NCI-H1436 treated with DMSO at 0.1 percent for 48 hours (cell line): ENCODE data around the gene LDHAL6B.

Experiments
- DNase-seq: peaks from one replicate; lab custom pipeline; 2025; lab: John Stamatoyannopoulos, UW

LDHAL6B gene

DNA sequence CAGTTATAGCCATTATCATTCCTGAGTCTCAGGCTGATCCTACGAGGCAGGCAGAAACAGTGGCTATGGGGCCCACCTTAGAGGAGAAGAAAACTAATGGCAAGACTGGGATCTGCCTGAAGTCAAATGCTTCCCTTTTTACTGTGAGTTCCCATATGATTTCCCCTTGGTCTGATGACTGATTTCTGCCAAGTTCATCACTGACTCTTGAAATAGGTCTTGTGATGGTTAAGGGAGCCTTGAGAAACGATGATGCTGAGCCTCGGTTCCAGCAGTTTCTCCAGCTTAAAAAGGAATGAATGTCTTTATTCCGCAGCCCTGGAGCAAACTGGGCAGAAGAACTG, 29.4 kb upstream of the LDHAL6B start:
- no peak for DNase-seq

DNA sequence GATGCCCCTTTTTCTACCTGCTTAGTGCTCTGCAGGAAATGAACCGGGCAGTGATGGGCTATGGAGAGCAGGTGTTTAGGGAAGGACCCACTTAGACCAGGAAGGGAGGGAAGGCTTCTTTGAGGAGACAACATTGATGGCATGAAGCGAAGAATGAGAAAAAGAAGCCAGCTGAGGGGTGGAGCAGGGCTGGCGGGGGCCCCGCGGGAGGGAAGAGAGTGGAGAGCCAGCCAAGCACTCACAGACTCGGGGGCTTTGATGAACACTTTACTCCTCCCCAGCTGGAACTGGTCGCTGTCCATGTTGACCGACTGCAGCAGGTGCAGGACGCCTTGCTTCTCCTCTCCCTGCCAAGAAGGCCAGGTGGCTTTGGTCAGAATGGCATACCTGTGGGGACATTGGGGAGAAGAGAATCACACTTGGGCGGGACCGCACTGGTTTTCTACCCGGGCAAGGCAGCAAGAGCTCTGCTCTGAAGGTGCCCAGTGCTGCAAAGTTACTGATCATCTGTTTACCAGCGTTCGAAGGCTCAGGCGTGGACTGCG, 28.4 kb upstream of the LDHAL6B start:
- no peak for DNase-seq

DNA sequence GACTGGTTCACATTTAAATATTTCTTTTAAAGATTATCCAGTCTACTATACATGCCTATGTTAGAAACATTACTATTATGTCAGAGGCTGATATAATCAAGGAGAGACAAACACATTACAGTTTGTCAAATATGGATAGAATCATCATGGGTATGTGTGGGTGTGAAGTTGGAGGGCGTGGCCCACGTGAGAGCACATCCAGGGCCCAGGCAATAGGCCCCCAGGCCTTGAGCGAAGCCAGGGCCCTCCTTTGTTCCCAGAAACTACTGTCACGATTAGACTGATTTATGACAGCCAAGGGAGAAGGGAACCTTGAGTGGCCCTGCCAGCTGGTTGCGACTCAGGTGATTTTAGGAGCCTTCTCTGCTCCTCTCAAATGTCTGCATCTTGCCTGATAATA, 26.9 kb upstream of the LDHAL6B start:
- DNase-seq: peak; percentile 31

DNA sequence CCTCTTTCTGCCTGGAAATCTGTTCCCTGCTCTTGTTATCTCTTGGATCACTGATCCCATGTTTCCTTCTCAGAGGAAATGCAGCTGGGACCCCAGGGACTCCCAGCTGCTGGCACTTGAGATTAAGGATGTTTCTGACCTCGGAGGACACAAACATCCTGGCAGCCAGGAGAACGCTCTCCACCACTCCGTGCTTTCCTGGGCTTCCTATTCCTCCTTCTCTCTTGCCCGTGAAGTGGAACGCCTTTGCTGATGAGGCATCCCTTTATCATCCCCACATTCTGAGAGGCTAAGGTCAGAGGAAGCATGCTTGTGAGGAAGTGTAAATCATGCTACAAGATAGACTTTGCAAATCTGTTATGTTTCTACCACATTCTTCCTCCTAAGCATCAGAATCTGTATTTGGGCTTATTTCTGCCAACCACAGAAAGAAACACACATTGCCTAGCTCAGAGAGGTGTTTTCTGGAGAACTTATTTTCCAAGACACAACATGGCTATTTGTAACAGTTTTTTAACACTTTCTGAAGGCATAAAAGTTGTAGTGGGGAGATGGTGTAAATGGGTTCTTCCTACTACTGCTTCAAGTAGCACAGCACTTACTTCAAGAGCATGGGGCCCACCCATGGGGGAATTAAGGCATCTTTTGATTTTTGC, 25.6 kb upstream of the LDHAL6B start:
- no peak for DNase-seq

DNA sequence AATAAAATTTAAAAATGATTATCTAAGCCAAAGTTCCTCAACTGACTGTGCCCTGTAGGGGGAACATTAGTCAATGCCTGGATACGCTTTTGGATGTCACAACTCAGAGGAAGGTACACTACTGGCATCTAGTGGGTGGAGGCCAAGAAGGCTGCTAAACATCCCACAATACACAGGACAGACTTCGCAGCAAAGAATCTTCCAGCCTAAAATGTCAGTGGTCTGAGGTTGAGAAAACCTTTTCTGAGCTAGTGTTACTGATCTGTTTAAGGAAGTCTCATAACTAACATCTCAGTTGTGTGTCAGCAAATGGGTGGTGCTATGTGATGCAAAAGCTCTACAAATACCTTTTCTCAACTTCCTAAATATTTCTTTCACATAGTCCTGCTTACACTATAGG, 20.9 kb upstream of the LDHAL6B start:
- no peak for DNase-seq

DNA sequence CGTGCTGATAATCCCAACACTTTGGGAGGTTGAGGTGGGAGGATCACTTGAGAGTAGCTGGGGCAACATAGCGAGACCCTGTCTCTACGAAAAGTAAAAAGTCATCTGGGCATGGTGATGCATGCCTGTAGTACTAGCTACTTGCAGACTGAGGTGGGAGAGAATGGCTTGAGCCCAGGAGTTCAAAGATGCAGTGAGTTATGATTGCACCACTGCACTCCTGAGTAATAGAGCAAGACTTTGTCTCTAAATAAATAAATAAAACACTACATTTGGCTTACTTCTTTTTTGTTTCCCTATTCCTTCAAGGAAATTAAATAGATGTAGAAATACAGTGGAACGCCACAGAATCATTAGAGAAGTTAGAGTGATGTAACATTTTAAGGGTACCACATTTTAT, 20.1 kb upstream of the LDHAL6B start:
- DNase-seq: no peak

DNA sequence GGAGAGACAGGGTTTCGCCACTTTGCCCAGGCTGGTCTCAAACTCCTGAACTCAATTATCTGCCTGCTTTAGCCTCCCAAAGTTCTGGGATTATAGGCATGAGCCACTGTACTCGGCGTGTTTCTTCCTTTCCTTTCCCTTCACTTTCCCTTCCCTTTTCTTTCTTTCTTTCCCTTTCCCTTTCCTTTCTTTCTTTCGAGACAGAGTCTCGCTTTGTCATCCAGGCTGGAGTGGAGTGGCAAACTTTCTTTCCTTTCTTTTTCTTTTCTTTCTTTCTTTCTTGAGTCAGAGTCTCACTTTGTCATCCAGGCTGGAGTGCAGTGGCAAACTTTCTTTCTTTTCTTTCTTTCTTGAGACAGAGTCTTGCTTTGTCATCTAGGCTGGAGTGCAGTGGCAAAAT, 17.4 kb upstream of the LDHAL6B start:
- no peak for DNase-seq

DNA sequence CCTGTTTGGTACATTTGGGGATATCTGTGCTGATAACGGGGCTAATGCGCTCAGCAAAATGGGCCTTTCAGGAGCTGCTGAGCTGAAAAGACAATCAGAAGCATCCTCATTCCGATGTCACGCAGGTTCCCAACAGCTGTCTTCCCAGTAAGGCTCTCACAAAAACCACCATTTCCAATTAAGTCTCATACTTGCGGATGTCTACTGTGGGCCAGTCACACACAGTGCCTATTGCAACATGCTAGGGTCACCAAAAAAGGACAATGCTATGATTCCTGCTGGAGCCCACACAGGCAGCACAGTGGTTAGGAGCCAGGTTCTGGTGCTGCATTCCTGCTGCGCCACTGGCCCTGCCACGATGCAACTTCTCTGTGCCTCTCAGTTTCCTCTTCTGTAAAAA, 16.4 kb upstream of the LDHAL6B start:
- DNase-seq: no peak

DNA sequence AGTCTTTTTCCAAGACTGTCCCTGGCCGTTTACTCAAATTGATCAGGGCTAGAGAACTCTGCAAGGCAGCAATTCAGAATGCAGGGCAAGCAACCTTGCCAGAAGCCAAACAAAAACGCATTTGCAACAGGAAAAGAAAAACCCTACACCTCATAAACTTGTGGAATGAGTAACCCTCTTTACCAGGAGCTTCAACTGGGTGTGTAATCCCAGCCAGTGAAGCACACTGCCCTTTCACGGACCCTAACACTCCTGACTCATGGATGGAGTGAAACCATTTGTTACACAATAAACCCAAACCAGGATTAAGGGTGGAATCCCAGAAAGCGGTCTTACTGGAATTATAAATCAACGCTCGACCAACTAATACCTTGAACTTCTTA, 14.8 kb upstream of the LDHAL6B start:
- no peak for DNase-seq

DNA sequence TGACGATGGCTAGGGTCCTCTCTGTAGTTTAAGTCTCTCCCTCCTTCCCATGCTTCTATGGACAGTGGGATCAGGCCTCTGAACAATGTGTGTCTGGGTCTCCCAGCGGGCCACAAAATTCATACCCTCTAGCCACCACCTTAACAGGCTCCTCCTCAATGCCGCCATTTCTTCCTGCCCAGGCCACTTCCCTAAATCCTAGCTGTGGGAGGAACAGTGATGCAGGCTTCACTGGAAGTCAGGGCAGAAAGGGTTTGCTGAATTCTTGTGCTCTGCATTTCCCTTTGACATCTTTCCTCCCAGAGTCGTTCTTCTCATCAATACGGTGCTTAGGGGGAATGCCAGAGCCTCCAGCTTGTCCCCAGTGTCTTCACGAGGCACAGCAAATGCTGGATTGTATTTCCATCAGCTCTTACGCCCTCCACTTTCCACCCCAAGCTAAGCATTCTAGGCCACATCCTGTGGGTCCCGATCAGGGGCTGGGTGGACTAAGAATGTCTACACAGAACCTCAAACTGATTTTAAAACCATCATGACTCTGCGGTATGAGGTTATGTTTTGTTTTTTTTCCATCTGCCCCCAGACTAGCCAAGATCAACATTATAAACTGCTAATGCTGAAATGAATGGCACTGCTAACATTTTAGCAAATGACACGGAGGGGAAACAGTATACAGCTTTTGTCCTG, 11.9 kb upstream of the LDHAL6B start:
- DNase-seq: no peak

DNA sequence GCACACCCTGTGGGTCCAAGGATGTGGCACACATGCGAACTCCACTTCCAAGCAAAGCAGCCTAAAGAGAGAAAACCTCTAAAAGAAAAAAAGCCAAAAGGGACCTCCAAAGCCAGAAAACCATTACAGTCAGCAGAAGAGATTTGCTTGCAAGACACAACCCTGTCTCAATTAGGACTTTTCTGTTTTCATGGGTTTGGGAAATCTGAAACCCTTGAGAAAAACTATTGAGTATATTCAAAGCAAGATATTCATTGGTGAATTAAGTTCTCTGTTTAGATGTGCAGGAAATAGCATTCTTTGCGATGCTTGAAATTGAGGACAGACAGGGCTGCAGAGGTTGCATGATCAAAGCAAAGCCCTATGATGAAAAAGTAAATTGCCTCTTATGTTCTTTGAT, 10.2 kb upstream of the LDHAL6B start:
- DNase-seq: no peak

DNA sequence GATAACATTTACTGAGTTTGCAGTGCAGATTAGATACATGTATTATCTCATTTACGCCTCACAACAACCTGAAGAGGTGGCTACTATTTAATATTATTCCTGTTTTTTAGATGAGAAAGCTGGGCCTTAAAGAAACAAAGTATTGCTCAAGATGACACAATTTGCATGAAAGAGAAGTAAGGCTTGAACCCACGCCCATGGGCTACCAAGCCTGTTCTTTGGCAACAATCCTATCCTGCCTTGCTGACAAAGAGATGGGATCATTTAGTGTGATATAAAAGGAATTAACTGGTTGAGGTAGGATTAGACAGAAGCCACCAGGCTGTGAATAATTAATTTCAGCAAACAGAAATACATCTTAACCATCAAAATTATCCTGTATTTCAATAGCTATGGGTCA, 9.2 kb upstream of the LDHAL6B start:
- no peak for DNase-seq

DNA sequence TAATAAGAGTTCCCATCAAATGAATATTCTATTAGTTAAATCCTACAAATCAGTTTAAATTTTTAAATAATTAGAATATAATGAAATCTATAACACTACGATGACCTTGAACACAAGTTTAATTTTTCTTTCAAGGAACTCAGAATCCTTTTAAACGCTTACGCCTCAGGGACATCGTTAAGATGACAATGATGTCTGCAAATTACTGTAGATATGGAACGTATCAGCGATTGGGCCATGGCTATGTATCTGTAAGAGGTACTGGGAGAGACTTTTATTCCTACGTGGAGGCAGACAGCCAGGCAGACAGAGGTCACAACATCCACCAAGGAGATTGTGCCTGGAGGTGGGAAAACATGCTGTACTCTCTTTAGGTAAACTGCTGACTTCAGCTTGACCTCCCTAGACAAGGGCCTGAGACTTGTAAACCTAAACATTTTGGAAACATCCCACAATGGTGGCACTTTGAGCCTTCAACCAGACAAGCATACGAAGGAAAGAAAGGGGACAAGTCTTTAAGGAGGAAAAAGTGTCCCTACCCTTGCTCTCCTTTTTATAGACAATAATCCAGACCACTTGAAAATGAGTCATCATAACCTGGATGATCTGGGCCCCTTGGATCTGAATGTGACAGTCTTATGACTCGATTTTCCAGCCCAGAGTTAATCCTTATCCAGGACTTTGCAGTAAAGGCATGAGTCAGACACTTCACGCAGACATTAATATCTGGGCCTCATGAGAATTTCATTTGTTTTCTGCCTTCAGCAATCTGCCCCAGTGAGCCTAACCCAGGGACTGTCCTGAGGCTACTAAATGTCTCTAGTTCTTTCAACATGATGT, 6.8 kb upstream of the LDHAL6B start:
- no peak for DNase-seq

DNA sequence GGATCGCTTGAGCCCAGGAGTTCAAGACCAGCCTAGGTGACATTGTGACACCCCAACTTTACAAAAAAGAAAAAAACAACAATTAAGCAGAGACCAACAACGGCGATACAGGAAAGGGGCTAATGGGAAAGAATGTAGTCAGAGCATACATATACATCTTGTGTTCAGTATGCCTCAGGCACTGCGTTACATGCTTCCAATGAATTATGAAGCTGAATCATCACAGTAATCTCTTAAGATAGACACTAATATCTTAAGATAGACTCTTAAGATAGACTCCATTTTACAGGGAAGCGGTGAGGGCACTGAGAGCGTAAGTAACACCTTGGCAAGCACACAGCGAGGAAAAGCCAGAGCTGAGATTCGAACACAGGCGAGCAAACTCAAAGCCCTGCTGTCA, 6.1 kb upstream of the LDHAL6B start:
- DNase-seq: no peak

DNA sequence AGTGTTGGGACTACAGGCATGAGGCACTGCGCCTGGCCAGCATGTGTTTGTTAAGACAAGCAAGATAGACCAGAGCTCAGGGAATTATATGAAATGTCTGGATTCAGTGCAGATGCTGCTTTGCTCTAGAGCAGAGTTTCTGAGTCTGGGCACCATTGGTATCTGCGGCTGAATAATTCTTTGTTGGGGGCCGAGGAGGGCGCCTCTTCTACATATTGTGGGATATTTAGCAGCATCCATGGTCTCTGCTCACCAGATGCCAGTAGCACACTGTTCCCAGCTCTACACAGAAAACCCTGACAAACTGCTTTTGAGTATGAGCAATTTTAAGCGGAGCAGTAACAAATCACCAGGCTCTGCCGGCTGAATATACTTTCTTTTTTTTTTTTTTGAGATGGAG, 3.6 kb upstream of the LDHAL6B start:
- no peak for DNase-seq

DNA sequence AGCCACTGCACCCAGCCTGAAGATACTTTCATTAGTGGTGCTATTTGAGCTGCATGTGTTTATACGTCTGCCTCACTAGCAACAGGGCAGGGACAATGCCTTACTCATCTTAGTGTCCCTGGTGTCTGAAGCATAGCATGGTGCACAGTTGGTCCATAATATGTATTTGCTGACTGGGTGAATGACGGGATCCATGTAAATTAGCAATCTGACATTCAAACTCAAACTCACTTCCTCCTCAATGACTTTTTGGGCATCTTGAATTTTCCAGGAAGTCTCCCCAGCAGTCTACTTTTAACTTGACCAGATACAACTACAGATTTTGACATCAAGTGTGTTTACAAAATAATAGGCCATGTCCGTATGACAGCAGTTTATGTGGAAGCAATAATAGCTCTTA, 3.0 kb upstream of the LDHAL6B start:
- DNase-seq: no peak

DNA sequence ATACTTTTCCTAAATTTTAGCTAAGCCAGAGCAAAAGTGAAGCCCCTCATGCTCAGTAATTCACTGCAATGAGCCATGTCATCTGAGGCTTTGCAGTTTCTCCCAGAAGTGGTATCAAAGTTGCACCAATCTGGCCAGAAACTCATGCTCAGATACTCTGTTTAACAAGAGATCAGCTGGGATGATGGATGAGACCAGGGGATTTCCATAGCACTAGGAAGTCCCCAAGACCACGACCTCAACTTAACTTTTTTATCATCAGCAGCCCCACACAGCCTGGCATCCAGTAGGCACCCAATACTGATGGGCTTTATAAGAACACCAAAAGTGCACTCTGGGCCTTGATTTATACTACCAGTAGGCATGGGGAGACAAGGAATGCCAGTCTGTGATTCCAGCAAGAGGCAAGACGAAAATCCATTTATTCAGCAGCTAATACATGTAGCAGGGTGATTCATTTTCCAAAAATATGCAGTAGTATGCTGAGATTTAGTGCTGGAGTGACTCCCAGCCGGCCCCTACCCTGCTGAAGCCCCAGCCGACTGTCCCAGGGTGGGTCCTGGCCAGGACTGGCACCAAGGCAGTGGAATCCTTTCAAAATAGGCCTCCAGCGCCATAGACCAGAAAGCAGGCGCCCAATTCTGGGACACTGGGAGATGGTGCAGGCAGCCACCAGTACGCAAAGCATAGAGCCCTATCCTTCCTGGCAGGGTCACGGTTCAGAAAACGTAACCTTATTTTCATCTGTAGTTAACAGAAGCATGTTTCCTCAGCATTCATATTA, 612 bp upstream of the LDHAL6B start:
- DNase-seq: no peak

DNA sequence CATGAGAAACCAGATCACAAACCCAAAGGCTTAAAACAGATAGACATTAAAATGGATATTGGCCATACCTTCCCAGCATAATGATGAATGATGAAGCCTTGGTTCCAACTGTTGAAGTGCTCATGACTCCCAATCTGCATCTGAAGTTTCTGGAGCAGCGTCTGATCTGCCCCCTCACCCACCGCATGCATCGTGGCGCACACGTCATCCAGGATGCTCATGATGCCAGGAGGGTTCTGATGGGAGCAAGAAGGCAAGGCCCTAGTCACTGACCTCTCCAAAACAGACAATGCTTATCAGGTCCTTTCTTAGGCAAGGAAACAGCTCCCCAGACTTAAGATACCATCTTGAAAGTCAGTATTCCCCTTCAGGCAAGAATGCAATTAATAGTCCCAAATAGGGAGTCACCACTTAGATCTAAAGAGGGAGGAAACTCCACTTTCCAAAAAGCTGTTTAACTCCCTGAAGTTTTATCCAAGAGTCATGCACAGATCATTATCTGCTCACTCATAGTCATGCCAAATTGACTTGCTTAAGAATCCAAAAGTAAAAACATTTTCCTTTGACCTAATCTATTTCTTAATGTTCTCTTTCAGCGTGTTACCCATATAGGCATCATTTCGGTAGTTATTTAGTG, 2.1 kb downstream of the LDHAL6B start:
- no peak for DNase-seq

DNA sequence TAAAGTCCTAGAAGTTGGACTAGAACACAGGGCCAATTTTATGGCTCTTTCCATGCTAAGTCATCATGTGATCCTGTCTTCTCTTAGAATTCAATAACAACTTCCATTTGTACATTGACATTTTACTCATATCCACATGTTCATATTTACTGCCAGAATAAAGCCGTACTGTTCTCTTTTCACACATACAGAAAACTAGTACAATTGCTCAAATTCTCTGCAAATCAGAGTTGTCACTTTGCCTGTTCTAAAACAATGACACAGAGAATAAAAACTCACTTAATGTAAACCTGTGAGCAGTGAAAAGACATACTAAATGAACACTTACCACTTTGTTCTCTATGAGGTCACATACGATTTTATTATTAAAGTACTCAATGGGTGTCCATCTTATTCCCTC, 3.5 kb downstream of the LDHAL6B start:
- DNase-seq: no peak

DNA sequence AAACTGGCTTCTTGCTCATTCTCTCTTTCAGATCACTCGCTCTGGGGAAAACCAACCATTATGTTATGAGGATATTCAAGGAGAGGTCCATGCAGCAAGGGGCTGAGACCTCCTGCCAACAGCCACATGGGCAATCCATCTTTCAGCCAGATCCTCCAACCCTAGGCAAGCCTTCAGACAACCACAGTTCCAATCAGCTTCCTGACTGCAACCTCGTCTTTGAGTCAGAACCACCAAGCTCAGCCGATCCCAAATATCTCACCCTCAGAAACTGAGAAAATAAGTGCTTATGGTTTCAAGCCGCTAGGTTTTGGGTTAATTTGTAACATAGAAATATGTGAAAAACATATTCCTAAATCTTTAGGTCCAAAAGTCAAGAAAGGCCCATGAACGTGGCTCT, 10.3 kb downstream of the LDHAL6B start:
- no peak for DNase-seq

DNA sequence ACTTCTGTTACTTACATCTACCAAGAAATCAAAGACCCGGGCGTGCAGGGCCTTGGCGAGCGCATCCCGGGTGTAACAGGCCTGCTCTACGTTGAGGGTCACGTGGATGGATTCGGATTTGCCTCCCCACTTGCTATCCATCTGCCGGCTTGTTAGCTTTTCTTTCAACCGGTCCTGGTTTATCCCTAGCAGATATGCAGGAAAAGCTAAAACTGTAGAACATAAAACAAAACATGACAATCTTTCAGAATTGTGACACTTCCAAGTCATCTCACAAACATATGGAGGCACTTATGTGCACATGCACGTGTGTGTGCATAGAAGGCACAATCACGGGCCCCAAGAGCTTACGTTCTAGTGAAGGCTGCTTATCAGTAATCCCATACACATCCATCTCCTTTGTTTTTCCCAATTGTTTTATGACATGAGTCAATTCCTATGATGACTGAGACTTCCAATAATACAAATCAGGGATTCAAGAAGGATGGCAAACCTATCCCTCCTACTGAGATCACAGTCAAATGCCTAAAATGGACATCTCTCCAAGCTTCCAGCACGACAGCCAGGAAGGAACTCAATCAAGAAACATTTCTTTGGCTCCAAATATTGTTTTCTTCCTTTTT, 11.3 kb downstream of the LDHAL6B start:
- no peak for DNase-seq
